ENCODE results near the gene MAP2K1.

GRCh38 chr15:66430627-66431255 is 44.0 kb downstream of the MAP2K1 start:
- TF ChIP-seq, protein P1, sequence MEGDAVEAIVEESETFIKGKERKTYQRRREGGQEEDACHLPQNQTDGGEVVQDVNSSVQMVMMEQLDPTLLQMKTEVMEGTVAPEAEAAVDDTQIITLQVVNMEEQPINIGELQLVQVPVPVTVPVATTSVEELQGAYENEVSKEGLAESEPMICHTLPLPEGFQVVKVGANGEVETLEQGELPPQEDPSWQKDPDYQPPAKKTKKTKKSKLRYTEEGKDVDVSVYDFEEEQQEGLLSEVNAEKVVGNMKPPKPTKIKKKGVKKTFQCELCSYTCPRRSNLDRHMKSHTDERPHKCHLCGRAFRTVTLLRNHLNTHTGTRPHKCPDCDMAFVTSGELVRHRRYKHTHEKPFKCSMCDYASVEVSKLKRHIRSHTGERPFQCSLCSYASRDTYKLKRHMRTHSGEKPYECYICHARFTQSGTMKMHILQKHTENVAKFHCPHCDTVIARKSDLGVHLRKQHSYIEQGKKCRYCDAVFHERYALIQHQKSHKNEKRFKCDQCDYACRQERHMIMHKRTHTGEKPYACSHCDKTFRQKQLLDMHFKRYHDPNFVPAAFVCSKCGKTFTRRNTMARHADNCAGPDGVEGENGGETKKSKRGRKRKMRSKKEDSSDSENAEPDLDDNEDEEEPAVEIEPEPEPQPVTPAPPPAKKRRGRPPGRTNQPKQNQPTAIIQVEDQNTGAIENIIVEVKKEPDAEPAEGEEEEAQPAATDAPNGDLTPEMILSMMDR (IDR thresholded peaks at IDR 0.05): no peak
- TF ChIP-seq POLR2AphosphoS5 (IDR thresholded peaks at IDR 0.05; ENCODE audit: low read depth, low read length): no peak
- TF ChIP-seq REST (IDR thresholded peaks at IDR 0.05; ENCODE audit: low read depth, low read length): no peak
- no peak for TF ChIP-seq YY1 (IDR thresholded peaks at IDR 0.05; ENCODE audit: low read depth)
- TF ChIP-seq RAD21 (IDR thresholded peaks at IDR 0.05; ENCODE audit: low read length): no peak
- TF ChIP-seq TEAD4 (IDR thresholded peaks at IDR 0.05; ENCODE audit: borderline replicate concordance, insufficient read depth): no peak

Data from SK-N-SH (cell line).